ENCODE results near the gene TCTA. TPM values are rescaled to one million over a fixed set of nuclear protein-coding genes. Genes with fewer than 3 reads are reported as not detected.

Gene TCTA
- total RNA-seq, 1 donor from 2014 or later: 17.7 TPM

DNA sequence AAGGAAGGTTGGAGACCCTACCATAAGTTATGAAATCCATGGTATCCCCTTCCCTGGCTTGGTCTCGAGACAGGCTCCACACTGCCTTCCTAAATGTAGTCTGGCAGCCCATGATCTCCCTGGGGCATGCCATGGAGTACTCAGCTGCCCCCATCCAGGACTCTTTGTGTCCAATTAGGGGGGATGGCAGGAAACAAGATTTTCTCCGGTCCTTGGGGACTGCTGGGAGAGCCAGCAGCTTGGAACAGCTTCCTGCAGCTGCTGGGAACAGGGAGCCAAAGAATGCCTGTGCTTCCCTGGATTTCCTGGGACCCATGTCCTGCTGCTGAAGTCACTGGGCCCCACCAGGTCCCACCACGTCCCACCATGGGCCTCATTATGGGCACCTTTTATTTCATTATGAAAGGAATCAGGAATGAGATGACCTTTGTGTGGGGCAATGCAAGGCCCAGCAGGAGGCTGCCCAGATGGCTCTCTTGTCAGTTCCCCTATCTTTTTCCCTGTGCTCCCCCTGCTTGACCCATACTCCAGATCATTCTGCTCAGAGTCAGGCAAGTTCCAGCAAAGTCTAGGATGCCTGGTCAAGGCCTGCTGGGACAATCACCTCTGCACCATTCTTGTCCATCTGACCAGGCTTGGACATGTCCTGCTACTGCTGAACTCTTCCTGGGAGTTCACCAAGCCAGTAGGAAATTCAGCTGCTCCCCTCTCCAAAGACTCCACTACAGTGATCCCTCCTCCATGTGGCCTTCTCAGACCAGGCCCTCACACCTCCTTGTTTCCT, 42.9 kb downstream of the TCTA start:
- TF ChIP-seq, protein P1, sequence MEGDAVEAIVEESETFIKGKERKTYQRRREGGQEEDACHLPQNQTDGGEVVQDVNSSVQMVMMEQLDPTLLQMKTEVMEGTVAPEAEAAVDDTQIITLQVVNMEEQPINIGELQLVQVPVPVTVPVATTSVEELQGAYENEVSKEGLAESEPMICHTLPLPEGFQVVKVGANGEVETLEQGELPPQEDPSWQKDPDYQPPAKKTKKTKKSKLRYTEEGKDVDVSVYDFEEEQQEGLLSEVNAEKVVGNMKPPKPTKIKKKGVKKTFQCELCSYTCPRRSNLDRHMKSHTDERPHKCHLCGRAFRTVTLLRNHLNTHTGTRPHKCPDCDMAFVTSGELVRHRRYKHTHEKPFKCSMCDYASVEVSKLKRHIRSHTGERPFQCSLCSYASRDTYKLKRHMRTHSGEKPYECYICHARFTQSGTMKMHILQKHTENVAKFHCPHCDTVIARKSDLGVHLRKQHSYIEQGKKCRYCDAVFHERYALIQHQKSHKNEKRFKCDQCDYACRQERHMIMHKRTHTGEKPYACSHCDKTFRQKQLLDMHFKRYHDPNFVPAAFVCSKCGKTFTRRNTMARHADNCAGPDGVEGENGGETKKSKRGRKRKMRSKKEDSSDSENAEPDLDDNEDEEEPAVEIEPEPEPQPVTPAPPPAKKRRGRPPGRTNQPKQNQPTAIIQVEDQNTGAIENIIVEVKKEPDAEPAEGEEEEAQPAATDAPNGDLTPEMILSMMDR (IDR thresholded peaks at IDR 0.05; ENCODE audit: borderline replicate concordance): no peak
- peaks cover 35% of the 10 kb centered on the region for H3K4me1 ChIP-seq
- peak overlapping the region; percentile 72 for H3K27ac ChIP-seq (replicated peaks)
- no peaks in the 10 kb centered on the region for H3K27me3 ChIP-seq (ENCODE audit: low read depth)
- DNase-seq: peak; percentile 26
- intact Hi-C loops (cut with micrococcal nuclease): no loop called here
- H3K4me3 ChIP-seq: no peak overlapping the region
- H3K9me3 ChIP-seq (replicated peaks): no peaks in the 10 kb centered on the region
- H3K36me3 ChIP-seq: no peaks in the 10 kb centered on the region

DNA sequence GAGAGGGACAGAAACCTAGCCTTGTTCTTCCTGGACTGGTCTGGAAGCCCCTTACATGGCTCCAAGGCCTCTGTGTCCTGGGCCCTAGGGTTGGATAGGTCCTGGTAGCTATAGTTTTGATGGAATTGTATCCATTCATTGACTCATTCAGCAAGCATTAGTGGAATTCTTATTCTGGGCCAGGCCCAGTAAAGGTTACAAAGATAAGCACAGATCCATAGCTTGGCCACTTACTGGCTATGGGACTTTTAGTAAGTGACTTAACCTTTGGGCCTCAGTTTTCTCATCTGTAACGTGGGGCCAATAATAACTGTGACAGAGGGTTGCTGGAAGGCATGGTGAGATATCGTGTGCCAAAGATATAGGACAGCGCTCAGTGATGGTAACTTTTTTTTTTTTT, 44.2 kb downstream of the TCTA start:
- no peaks in the 10 kb centered on the region for H3K9me3 ChIP-seq (replicated peaks)
- no peaks in the 10 kb centered on the region for H3K27me3 ChIP-seq (ENCODE audit: low read depth)
- TF ChIP-seq, protein P1 (IDR thresholded peaks at IDR 0.05; ENCODE audit: borderline replicate concordance): no peak
- no peaks in the 10 kb centered on the region for H3K36me3 ChIP-seq
- H3K4me1 ChIP-seq: peaks cover 43% of the 10 kb centered on the region
- intact Hi-C loops (cut with micrococcal nuclease): no loop called here
- H3K4me3 ChIP-seq: no peak overlapping the region
- no peak for DNase-seq
- peak overlapping the region; percentile 72 for H3K27ac ChIP-seq (replicated peaks)

DNA sequence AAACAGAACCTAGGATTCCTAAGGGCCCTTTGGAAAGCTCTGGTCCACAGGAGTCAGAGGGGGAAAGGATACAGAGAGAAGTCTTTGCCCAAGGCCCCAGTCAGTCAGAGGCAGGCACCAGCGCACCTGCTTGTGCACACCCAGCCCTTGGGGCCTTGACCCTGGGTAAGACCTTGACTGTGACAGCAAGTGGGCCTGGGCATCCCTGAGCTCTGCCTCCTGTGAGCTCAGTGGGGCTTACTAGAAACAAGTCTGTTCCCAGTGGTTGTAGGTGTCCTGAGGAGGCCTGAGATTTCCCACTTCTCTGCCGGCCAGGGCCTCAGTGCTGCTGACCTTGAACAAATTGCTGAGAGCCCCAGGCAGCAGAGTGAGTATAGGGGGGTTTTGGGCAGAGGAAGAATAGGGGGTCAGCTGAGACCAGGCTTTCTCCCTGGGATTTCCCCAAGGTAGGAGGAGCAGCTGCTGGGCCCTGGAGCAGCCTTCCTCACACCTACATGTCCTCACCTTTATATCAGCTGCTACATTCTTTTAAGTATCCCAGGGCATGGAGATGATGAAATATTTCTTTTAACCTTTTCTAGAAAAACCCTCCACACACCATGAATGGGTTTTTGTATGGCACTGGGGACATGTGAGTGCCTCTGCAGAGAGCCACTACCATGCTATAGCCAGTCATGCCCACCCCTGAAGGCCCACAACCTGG, 48.1 kb downstream of the TCTA start:
- Histone ChIP-seq H3K4me3 (no peak overlapping the region), H3K4me1 (peaks cover 43% of the 10 kb centered on the region), H3K9me3 (replicated peaks) (no peaks in the 10 kb centered on the region), H3K27ac (replicated peaks) (no peak overlapping the region), H3K36me3 (no peaks in the 10 kb centered on the region), H3K27me3 (ENCODE audit: low read depth) (no peaks in the 10 kb centered on the region)
- intact Hi-C loops (cut with micrococcal nuclease): no loop called here
- TF ChIP-seq, protein P1 (IDR thresholded peaks at IDR 0.05; ENCODE audit: borderline replicate concordance): no peak
- DNase-seq: no peak

DNA sequence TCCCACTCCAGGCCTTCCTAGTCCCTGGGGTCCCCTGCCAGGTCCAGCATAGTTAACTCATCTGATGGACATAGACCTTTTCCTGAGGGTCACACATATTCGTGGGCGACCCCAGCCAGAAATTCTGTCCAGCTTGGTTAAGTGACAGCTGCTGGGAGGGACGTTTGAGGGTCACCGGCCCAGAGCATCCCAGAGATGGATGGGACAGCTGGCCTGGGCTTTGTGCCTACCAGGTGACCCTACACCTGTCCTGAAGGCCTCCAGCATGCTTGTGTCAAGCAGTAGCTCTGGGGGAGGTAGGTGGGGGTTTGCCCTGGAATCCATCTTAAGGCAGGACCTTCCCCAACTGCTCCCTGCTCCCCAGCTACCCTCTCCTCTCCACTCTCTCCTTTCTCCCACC, 48.7 kb downstream of the TCTA start:
- H3K27ac ChIP-seq (replicated peaks): peak overlapping the region; percentile 78
- no peak for DNase-seq
- intact Hi-C loops (cut with micrococcal nuclease): no loop called here
- H3K4me1 ChIP-seq: peaks cover 43% of the 10 kb centered on the region
- H3K4me3 ChIP-seq: no peak overlapping the region
- H3K27me3 ChIP-seq (ENCODE audit: low read depth): no peaks in the 10 kb centered on the region
- no peaks in the 10 kb centered on the region for H3K36me3 ChIP-seq
- H3K9me3 ChIP-seq (replicated peaks): no peaks in the 10 kb centered on the region
- TF ChIP-seq, protein P1 (IDR thresholded peaks at IDR 0.05; ENCODE audit: borderline replicate concordance): no peak

DNA sequence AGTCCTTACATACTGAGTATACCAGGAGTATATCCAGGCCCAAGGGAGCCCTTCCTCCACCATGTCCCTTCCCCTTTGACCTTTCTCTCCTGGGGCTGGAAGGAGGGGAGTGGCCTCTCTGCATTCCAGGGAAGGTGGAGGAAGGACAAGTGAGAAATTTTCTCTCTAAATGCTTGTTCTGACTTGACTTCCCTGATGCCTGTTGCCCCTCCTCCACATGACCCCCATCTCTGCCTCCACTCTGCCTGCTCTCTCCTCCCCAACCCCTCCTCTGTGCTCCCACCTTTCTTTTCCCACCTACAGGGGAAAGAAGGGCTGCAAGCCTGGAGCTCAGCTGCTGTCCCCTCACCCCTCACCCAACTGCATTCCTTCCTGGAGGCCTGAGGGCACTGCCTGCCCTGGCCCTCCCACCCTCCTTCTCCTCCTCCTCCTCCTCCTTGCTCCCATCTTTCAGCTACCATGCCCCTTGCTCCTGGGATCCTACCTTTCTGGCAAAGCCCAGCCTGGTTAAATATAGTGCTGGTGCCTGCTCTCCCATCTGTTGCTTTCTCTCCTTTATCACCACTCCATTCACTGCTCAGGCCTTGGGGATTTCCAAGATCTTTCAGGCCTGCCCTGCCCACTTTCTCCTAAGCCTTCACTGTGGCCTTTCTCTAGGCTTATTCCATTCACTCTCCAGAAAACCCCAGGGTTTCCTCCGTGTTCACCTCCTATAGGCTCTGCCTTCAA, 49.4 kb downstream of the TCTA start:
- Histone ChIP-seq H3K9me3 (replicated peaks) (no peaks in the 10 kb centered on the region), H3K36me3 (no peaks in the 10 kb centered on the region), H3K4me3 (no peak overlapping the region), H3K4me1 (peaks cover 42% of the 10 kb centered on the region), H3K27me3 (ENCODE audit: low read depth) (no peaks in the 10 kb centered on the region), H3K27ac (replicated peaks) (peak overlapping the region; percentile 78)
- intact Hi-C loops (cut with micrococcal nuclease): no loop called here
- DNase-seq: no peak
- TF ChIP-seq, protein P1 (IDR thresholded peaks at IDR 0.05; ENCODE audit: borderline replicate concordance): no peak
